Thyroid gland (tissue), 4 donors: ENCODE data around the gene MRGPRE. TPM values are rescaled to one million over a fixed set of nuclear protein-coding genes. Genes with fewer than 3 reads are reported as not detected.

Source experiments
- DNase-seq, 2 donors: peaks; one replicate each; pipeline ENCODE4 v3.0.0-alpha.2; 2019
- H3K27ac ChIP-seq, 3 donors: fragments of 200-600 bp; sonication (generic); 1 replicate in 2 of 3; 2 replicates in 1 of 3; pipeline ENCODE4 v1.5.1; 2016 to 2019; ENCODE audit warnings: mild to moderate bottlenecking in 1 of 3, moderate library complexity in 1 of 3
- H3K27me3 ChIP-seq: fragments of 200-600 bp; sonication (generic); one replicate; pipeline ENCODE4 v1.5.1; 2019
- H3K36me3 ChIP-seq, 2 donors: fragments of 200-600 bp; sonication (generic); one replicate each; pipeline ENCODE4 v1.5.1; 2016 to 2019
- H3K4me1 ChIP-seq, 2 donors: fragments of 200-600 bp; sonication (generic); one replicate each; pipeline ENCODE4 v1.5.1; 2017 to 2019
- H3K4me3 ChIP-seq, 3 donors: fragments of 200-600 bp; sonication (generic); replicated peaks in 1 of 3; 1 replicate in 2 of 3; 2 replicates in 1 of 3; pipeline ENCODE4 v1.5.1; 2016; ENCODE audit warnings: mild to moderate bottlenecking in 1 of 3
- H3K9me3 ChIP-seq: fragments of 200-600 bp; sonication (generic); one replicate; pipeline ENCODE4 v1.5.1; 2017
- CTCF ChIP-seq, 6 experiments: fragments of 200-600 bp in 3 of 6; fragments of 450-650 bp in 3 of 6; sonication (generic) in 3 of 6; IDR thresholded peaks; one replicate each; pipeline ENCODE4 v1.5.1; 2016 to 2019; ENCODE audit warnings: antibody characterized with exemption in 6 of 6, mild to moderate bottlenecking in 2 of 6, inconsistent platforms in 1 of 6, moderate library complexity in 1 of 6
- POLR2A ChIP-seq, 2 donors: fragments of 450-650 bp; IDR thresholded peaks; one replicate each; pipeline ENCODE4 v1.6.1; 2017; ENCODE audit warnings: antibody characterized with exemption in 2 of 2, mild to moderate bottlenecking in 2 of 2, moderate library complexity in 1 of 2
- WGBS, 2 donors: methylation state at CpG; one replicate each; pipeline ENCODE4 v1.1.5; 2017; 5-methylcytosine and 5-hydroxymethylcytosine counted together
- intact Hi-C: fragments of 100-400 bp; cut with DNase I; formaldehyde crosslinking; loops from one replicate; pipeline ENCODE4 v1.15.1; 2023
- total RNA-seq, 4 donors: library from RNA; depleted of rRNA; stranded (reverse); fragments of >200 nt; gene quantifications; one replicate each; pipeline ENCODE4 v1.2.3, GENCODE V29; 2016

Gene MRGPRE
- total RNA-seq, 4 donors from 2014 or later: 0.39 TPM; not detected in 3

DNA sequence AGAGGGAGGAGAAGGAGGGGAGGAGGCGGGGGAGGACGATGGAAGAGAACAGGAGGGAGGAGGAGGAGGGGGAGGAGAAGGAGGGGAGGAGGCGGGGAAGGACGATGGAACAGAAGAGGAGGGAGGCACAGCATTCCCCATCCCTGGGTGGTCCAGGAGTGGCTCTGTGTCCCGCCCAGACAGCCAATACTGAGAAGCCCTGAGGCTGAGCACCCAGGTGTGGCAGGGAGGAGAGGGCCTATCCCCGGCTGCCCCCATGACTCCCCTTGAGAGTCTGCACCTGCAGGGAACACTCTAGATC lies 717 bp downstream of the MRGPRE start:
- Histone ChIP-seq H3K27me3 (no peaks in the 10 kb centered on the region), H3K4me3 (no peak overlapping the region), H3K4me1 (peaks cover 0 to 12% of the 10 kb centered on the region in 2 donors), H3K36me3 (no peaks in the 10 kb centered on the region), H3K27ac (no peak overlapping the region), H3K9me3 (no peaks in the 10 kb centered on the region)
- intact Hi-C loops: no loop called here
- WGBS, 2 donors: 66 to 71% methylated on average over 6 of the region's 6 CpGs
- no peak for DNase-seq
- TF ChIP-seq POLR2A (IDR thresholded peaks at IDR 0.05) (no peak), CTCF (IDR thresholded peaks at IDR 0.05) (no peak)

GRCh38 chr11:3230636-3231549 lies 1.3 kb downstream of the MRGPRE start:
- no peak overlapping the region for H3K27ac ChIP-seq
- no peak for DNase-seq
- no peaks in the 10 kb centered on the region for H3K27me3 ChIP-seq
- no peak overlapping the region for H3K4me3 ChIP-seq
- WGBS, 2 donors: 83 to 84% methylated on average over 9 to 11 of the region's 12 CpGs
- H3K9me3 ChIP-seq: no peaks in the 10 kb centered on the region
- TF ChIP-seq POLR2A (IDR thresholded peaks at IDR 0.05): no peak
- H3K4me1 ChIP-seq: peaks cover 0 to 12% of the 10 kb centered on the region in 2 donors
- no peaks in the 10 kb centered on the region for H3K36me3 ChIP-seq
- intact Hi-C loops: no loop called here

GRCh38 chr11:3229673-3230630 lies 2.3 kb downstream of the MRGPRE start:
- Histone ChIP-seq H3K36me3 (no peaks in the 10 kb centered on the region), H3K27ac (no peak overlapping the region), H3K4me1 (peaks cover 0 to 12% of the 10 kb centered on the region in 2 donors), H3K9me3 (no peaks in the 10 kb centered on the region), H3K4me3 (no peak overlapping the region), H3K27me3 (no peaks in the 10 kb centered on the region)
- WGBS, 2 donors: 90% methylated on average over 8 to 11 of the region's 21 CpGs
- TF ChIP-seq POLR2A (IDR thresholded peaks at IDR 0.05) (no peak), CTCF (IDR thresholded peaks at IDR 0.05) (no peak)
- intact Hi-C loops: no loop called here
- no peak for DNase-seq

DNA sequence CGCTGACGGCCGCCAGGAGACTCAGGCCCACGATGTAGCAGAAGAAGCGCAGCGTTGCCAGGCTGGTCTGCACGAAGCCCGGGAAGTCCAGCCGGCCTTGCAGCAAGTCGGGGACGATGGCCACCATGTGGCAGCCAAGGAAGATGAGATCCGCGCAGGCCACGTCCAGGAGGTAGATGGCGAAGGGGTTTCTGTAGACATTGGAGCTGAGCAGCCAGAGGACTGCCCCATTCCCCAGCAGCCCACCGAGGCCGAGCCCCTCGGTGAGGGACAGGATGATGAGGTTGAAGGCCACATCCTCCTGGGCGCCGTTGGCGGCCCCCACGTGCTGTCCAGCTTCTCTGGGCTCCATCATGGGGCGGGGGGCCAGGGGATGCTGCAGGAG lies 3.8 kb downstream of the MRGPRE start:
- H3K27me3 ChIP-seq: no peaks in the 10 kb centered on the region
- no peak for DNase-seq
- TF ChIP-seq POLR2A (IDR thresholded peaks at IDR 0.05) (no peak), CTCF (IDR thresholded peaks at IDR 0.05) (no peak)
- no peaks in the 10 kb centered on the region for H3K36me3 ChIP-seq
- 86 to 92% methylated on average over 17 to 19 of the region's 23 CpGs for WGBS, 2 donors
- H3K9me3 ChIP-seq: no peaks in the 10 kb centered on the region
- H3K27ac ChIP-seq: no peak overlapping the region
- intact Hi-C loops: no loop called here
- no peak overlapping the region for H3K4me3 ChIP-seq
- H3K4me1 ChIP-seq: peaks cover 0 to 12% of the 10 kb centered on the region in 2 donors

DNA sequence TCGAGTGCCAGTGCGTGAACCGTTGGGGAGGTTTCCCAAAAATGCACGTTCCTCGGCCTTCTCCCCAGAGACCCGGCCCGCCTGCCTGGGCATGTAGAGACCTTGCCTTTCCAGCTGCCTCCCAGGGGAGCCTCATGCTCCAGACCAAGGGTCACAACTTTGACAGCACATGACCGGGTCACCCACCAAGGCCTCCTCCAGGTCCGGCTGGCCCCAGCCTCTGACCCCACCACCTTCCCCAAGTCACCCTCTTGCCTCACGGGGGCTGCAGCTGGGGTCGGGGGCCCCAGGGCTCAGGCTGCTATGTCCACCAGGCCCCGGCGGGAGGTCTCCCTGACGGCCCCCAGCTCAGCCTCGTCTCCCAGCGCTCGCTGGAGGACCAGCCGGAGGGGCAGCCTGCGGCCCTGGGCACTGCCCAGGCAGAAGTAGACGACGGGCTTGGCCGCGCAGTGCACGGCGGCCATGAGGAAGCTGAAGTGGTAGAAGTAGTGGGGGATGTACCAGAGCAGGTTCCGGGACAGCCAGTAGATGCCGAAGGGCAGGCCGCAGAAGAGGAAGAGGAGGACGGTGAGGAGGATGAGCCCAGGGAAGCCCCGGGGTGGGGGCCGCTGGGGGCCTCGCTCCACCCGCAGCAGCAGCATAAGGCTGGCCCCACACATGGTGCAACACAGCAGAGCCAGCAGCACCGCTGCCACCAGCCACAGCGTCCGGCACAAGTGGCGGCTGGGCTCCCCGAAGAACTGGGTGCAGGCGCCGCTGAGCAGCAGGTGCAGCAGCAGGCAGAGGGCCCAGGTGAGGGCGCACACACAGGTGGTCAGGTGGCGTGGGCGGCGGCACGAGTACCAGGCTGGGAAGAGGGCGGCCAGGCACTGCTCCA lies 4.4 kb downstream of the MRGPRE start:
- H3K4me1 ChIP-seq: peaks cover 0 to 12% of the 10 kb centered on the region in 2 donors
- no peak overlapping the region for H3K27ac ChIP-seq
- intact Hi-C loops: no loop called here
- DNase-seq: no peak
- H3K36me3 ChIP-seq: no peaks in the 10 kb centered on the region
- WGBS, 2 donors: 91 to 92% methylated on average over 24 to 31 of the region's 46 CpGs
- TF ChIP-seq CTCF (IDR thresholded peaks at IDR 0.05): no peak
- TF ChIP-seq POLR2A (IDR thresholded peaks at IDR 0.05): no peak
- no peaks in the 10 kb centered on the region for H3K27me3 ChIP-seq
- no peaks in the 10 kb centered on the region for H3K9me3 ChIP-seq
- no peak overlapping the region for H3K4me3 ChIP-seq
